ENCODE data around the gene NETO1.

The NETO1 gene

DNA sequence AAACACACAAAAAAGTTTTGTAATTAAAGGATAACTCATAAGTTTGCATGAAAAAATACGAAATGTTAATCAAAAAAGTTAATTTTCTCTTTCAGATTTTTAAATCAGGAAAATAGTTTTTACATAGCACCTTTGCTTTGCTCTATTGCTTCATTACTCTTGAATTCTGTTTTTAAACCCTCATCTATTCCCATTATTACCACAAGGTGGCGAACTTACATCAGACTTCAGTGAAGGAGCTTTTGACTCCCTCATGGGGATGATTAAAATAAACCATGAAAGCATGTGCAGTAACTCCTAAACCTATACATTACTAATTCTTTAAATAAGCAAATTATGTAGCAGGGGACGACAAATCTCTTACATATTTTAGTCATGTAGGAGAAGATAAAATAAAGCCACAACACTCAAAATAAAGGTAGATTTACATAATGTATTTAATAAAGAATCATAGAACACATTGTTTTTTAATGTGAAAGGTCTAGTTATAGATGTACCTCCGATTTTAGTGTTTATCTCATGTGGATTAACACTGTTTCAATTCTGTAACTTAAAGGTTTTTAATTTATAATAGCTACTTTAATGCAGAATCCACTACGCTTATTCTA lies 105.2 kb downstream of the NETO1 start:
- TF ChIP-seq, protein P1, sequence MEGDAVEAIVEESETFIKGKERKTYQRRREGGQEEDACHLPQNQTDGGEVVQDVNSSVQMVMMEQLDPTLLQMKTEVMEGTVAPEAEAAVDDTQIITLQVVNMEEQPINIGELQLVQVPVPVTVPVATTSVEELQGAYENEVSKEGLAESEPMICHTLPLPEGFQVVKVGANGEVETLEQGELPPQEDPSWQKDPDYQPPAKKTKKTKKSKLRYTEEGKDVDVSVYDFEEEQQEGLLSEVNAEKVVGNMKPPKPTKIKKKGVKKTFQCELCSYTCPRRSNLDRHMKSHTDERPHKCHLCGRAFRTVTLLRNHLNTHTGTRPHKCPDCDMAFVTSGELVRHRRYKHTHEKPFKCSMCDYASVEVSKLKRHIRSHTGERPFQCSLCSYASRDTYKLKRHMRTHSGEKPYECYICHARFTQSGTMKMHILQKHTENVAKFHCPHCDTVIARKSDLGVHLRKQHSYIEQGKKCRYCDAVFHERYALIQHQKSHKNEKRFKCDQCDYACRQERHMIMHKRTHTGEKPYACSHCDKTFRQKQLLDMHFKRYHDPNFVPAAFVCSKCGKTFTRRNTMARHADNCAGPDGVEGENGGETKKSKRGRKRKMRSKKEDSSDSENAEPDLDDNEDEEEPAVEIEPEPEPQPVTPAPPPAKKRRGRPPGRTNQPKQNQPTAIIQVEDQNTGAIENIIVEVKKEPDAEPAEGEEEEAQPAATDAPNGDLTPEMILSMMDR (IDR thresholded peaks at IDR 0.05; ENCODE audit: low read depth, low read length), result peak; percentile 29
- Histone ChIP-seq H3K9me3 (ENCODE audit: severe bottlenecking) (no peaks in the 10 kb centered on the region), H3K27me3 (ENCODE audit: insufficient read depth, low read depth, severe bottlenecking) (no peaks in the 10 kb centered on the region), H3K36me3 (no peaks in the 10 kb centered on the region), H3K27ac (no peak overlapping the region), H3K4me3 (ENCODE audit: low read depth, low read length) (no peak overlapping the region)
- DNase-seq, result no peak

DNA sequence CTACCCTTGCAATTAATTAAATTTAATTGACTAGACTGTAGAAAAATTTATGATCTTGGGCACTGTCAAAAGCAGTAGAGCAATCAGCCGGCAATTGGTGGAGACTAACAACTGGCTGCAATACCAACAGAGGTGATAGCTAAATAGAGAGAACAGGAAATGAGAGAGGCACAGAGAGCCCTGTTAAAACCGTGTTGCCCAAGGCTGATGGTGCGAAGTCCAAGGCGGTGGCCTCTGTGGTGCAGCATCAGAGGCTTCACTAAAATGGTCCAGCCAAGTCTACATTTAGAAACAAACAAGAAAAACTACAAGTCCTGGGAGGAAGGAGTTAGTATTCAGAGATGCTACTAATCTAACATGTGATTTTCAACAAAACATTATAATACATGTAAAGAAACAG lies 115.6 kb downstream of the NETO1 start:
- no peaks in the 10 kb centered on the region for H3K9me3 ChIP-seq (ENCODE audit: severe bottlenecking)
- H3K27me3 ChIP-seq (ENCODE audit: insufficient read depth, low read depth, severe bottlenecking), result no peaks in the 10 kb centered on the region
- H3K27ac ChIP-seq, result no peak overlapping the region
- H3K4me3 ChIP-seq (ENCODE audit: low read depth, low read length), result no peak overlapping the region
- no peak for DNase-seq
- no peaks in the 10 kb centered on the region for H3K36me3 ChIP-seq
- TF ChIP-seq, protein P1 (IDR thresholded peaks at IDR 0.05; ENCODE audit: low read depth, low read length), result no peak

DNA sequence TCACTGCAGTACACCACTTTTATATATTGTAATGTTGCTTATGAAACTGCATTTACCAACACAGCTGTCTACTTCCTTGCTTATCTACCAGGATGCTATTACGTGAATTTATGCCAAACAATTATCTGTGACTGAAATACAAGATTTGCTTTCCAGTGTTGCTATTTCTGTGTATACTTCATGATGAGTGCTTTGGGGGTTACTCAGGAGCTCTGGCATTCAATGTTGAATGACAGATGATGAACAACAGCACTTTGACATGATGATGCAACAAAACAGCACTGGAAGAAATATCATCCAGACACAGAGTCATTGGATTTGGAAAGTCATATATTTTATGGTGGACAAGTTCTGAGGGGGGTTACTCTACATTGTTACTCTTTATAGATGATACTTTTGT lies 125.8 kb downstream of the NETO1 start:
- TF ChIP-seq, protein P1 (IDR thresholded peaks at IDR 0.05; ENCODE audit: low read depth, low read length), result no peak
- no peaks in the 10 kb centered on the region for H3K9me3 ChIP-seq (ENCODE audit: severe bottlenecking)
- H3K4me3 ChIP-seq (ENCODE audit: low read depth, low read length), result no peak overlapping the region
- no peak for DNase-seq
- no peaks in the 10 kb centered on the region for H3K27me3 ChIP-seq (ENCODE audit: insufficient read depth, low read depth, severe bottlenecking)
- no peak overlapping the region for H3K27ac ChIP-seq
- no peaks in the 10 kb centered on the region for H3K36me3 ChIP-seq

DNA sequence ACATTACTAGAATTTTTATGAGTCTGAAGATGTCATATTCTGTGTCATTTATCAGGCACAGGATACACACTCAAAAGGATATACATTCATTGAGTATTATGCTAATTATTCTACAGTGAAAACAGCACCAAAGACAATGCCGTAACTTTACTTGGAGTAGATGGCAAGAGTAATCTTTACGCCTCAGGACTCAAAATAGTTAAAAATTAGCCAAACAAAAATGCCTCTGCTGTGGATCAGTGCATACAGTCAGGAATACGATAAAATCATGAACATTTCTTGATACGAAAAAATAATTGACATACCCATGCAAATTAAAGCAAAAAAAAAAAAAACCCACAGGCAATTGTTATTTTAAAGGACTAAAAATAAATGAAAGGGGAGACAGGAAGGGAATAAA lies 129.7 kb downstream of the NETO1 start:
- no peak overlapping the region for H3K27ac ChIP-seq

DNA sequence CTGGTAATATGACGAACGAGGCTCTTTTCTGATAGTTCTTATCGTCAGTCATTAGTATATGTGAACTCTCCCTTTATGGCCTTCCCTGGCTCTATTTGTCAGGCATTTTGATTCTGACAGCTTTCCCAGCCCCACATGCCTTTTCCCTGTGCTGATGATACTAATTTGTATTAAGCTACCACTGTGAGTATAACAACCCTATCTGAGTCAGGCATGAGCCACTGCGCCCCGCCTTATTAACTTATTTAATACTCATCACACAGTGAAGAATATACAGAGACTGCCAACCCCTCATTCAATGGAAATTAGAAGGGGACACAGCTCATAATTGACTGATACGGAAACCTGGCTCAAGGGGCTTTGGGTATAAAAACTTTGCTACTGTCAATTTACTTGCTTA lies 140.0 kb downstream of the NETO1 start:
- H3K36me3 ChIP-seq, result no peaks in the 10 kb centered on the region
- H3K27ac ChIP-seq, result no peak overlapping the region
- H3K9me3 ChIP-seq (ENCODE audit: severe bottlenecking), result no peaks in the 10 kb centered on the region
- DNase-seq, result no peak
- no peak overlapping the region for H3K4me3 ChIP-seq (ENCODE audit: low read depth, low read length)
- TF ChIP-seq, protein P1 (IDR thresholded peaks at IDR 0.05; ENCODE audit: low read depth, low read length), result no peak
- H3K27me3 ChIP-seq (ENCODE audit: insufficient read depth, low read depth, severe bottlenecking), result no peaks in the 10 kb centered on the region

More for the DNA sequence above, 129.7 kb downstream of the NETO1 start:
- Histone ChIP-seq H3K27me3 (ENCODE audit: insufficient read depth, low read depth, severe bottlenecking) (no peaks in the 10 kb centered on the region), H3K36me3 (no peaks in the 10 kb centered on the region), H3K9me3 (ENCODE audit: severe bottlenecking) (no peaks in the 10 kb centered on the region), H3K4me3 (ENCODE audit: low read depth, low read length) (no peak overlapping the region)
- TF ChIP-seq, protein P1 (IDR thresholded peaks at IDR 0.05; ENCODE audit: low read depth, low read length), result no peak
- no peak for DNase-seq

DNA sequence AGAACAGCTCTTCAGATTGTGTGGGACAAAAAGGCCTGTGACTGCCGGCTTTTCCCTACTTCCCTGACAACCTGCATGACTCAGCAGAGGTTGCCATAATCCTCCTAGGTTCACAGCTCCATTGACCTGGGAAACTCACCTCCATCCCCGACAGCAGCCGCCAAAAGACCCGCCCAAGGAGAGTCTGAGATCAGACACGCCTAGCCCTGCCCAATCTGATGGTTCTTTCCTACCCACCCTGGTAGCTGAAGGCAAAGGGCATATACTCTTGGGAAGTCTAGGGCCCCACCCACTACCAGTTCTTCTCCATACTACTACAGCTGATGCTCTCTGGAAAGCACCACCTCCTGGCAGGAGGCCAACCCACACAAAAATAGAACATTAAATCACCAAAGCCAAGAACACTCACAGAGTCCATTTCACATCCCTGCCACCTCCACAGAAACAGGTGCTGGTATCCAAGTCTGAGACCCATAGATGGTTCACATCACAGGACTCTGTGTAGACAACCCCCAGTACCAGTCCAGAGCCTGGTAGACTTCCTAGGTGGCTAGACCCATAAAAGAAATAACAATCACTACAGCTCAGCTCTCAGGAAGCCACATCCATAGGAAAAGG lies 140.6 kb downstream of the NETO1 start:
- no peak for DNase-seq
- H3K4me3 ChIP-seq (ENCODE audit: low read depth, low read length), result no peak overlapping the region
- no peaks in the 10 kb centered on the region for H3K9me3 ChIP-seq (ENCODE audit: severe bottlenecking)
- TF ChIP-seq, protein P1 (IDR thresholded peaks at IDR 0.05; ENCODE audit: low read depth, low read length), result no peak
- no peaks in the 10 kb centered on the region for H3K36me3 ChIP-seq
- no peak overlapping the region for H3K27ac ChIP-seq
- H3K27me3 ChIP-seq (ENCODE audit: insufficient read depth, low read depth, severe bottlenecking), result no peaks in the 10 kb centered on the region
